Keratinocyte (primary cell): ENCODE data around the gene OR51M1. TPM values are rescaled to one million over a fixed set of nuclear protein-coding genes. Genes with fewer than 3 reads are reported as not detected.
"Not testable (repeated sequence)": the region's sequence is repeated elsewhere in the genome, so short reads cannot be mapped to it uniquely, and the experiment has no call there.

Experiments used
- DNase-seq: peaks from one replicate; pipeline ENCODE4 v3.0.0-alpha.2; 2011; ENCODE audit warnings: low read depth, missing footprints, low spot score
- FAIRE-seq: peaks from 2 replicates; lab custom pipeline; 2011; peaks lifted over from hg19 to GRCh38; lab: Jason Lieb, UNC
- H2AFZ ChIP-seq: 2 replicates; pipeline ENCODE4 v1.6.0; 2012; ENCODE audit warnings: low read length, control low read depth, inconsistent platforms; ENCODE audit not compliant: control insufficient read depth
- H3K27ac ChIP-seq: 2 replicates; pipeline ENCODE4 v1.5.1; 2011; ENCODE audit warnings: low read length; ENCODE audit not compliant: control insufficient read depth, insufficient read depth
- H3K27me3 ChIP-seq: 3 replicates; pipeline ENCODE4 v1.6.0; 2011; ENCODE audit warnings: low read length; ENCODE audit not compliant: control insufficient read depth, insufficient read depth; ENCODE audit errors: extremely low read depth
- H3K36me3 ChIP-seq, 2 experiments: 2 replicates in 1 of 2; 3 replicates in 1 of 2; pipeline ENCODE4 v1.5.1; 2011; ENCODE audit warnings: low read length in 2 of 2, mild to moderate bottlenecking in 1 of 2; ENCODE audit not compliant: control insufficient read depth in 2 of 2, insufficient read depth in 2 of 2; ENCODE audit errors: extremely low read depth in 1 of 2
- H3K4me1 ChIP-seq: 3 replicates; pipeline ENCODE4 v1.5.1; 2011; ENCODE audit warnings: low read length; ENCODE audit not compliant: control insufficient read depth, insufficient read depth; ENCODE audit errors: extremely low read depth
- H3K4me2 ChIP-seq: 3 replicates; pipeline ENCODE4 v1.6.0; 2011; ENCODE audit warnings: low read depth, low read length; ENCODE audit not compliant: control insufficient read depth, insufficient read depth; ENCODE audit errors: extremely low read depth
- H3K4me3 ChIP-seq, 3 experiments: fragments of 200-600 bp in 1 of 3; sonication (generic) in 1 of 3; 2 replicates in 2 of 3; 3 replicates in 1 of 3; pipeline ENCODE4 v1.5.1; 2011 to 2016; ENCODE audit warnings: low read length in 3 of 3, mild to moderate bottlenecking in 3 of 3, control low read depth in 2 of 3, inconsistent platforms in 1 of 3, low read depth in 1 of 3, mixed read lengths in 1 of 3, mixed run types in 1 of 3, moderate library complexity in 1 of 3; ENCODE audit not compliant: control insufficient read depth in 2 of 3, insufficient read depth in 2 of 3; ENCODE audit errors: extremely low read depth in 1 of 3
- H3K79me2 ChIP-seq: 2 replicates; pipeline ENCODE4 v1.6.0; 2012; ENCODE audit warnings: low read length; ENCODE audit not compliant: control insufficient read depth, insufficient read depth
- H3K9ac ChIP-seq: 3 replicates; pipeline ENCODE4 v1.6.0; 2011; ENCODE audit warnings: low read length; ENCODE audit not compliant: control insufficient read depth, insufficient read depth; ENCODE audit errors: extremely low read depth
- H3K9me1 ChIP-seq: 3 replicates; pipeline ENCODE4 v1.6.0; 2011; ENCODE audit warnings: low read length; ENCODE audit not compliant: control insufficient read depth, insufficient read depth; ENCODE audit errors: extremely low read depth
- H3K9me3 ChIP-seq: 2 replicates; pipeline ENCODE4 v1.5.1; 2012; ENCODE audit warnings: low read depth, low read length; ENCODE audit not compliant: control insufficient read depth
- H4K20me1 ChIP-seq: 3 replicates; pipeline ENCODE4 v1.6.0; 2011; ENCODE audit warnings: low read length; ENCODE audit not compliant: control insufficient read depth, insufficient read depth; ENCODE audit errors: extremely low read depth
- CTCF ChIP-seq, 3 experiments: IDR thresholded peaks in 1 of 3; conservative IDR thresholded peaks in 1 of 3; optimal IDR thresholded peaks in 1 of 3; 2 replicates in 2 of 3; 3 replicates in 1 of 3; pipeline versions ENCODE3 to v1.5.1; 2011; ENCODE audit warnings: low read length in 3 of 3, mild to moderate bottlenecking in 3 of 3, moderate library complexity in 2 of 3, control low read depth in 1 of 3, inconsistent platforms in 1 of 3; ENCODE audit not compliant: insufficient read depth in 2 of 3; ENCODE audit errors: extremely low read depth in 1 of 3
- EZH2 ChIP-seq: IDR thresholded peaks from one replicate; pipeline ENCODE4 v1.6.1; 2012; ENCODE audit warnings: inconsistent platforms, mild to moderate bottlenecking, low read length, moderate library complexity
- dilution Hi-C: fragments of 300-500 bp; cut with MboI; formaldehyde crosslinking; loops from one replicate; pipeline ENCODE4 v1.7.0; 2020; ENCODE audit warnings: low sequenced_read_pairs; ENCODE audit not compliant: extremely low pct_ligation_motif_present
- polyA plus RNA-seq, 5 experiments: library from polyadenylated mRNA; depleted of rRNA in 3 of 5; stranded (reverse) in 3 of 5; stranded (forward) in 1 of 5; unstranded in 1 of 5; fragments of >200 nt; gene quantifications; 1 replicate in 1 of 5; 2 replicates in 3 of 5; 3 replicates in 1 of 5; pipeline versions ENCODE4 v1.2.1 to v1.2.3, GENCODE V29; 2011 to 2012; ENCODE audit warnings: missing spikeins in 2 of 5, low read depth in 1 of 5, low replicate concordance in 1 of 5

The OR51M1 gene
- polyA plus RNA-seq, 1 donor (not counting 4 experiments of a cell fraction or from before 2014, with no cell fraction given) = not detected

- no peak within 1 kb of the TSS for H3K9ac ChIP-seq
- DNase-seq (no peak), FAIRE-seq (no peak)
- no peaks in the 10 kb centered on the region for H3K9me3 ChIP-seq
- dilution Hi-C loops = no loop called here
- no peaks in the 10 kb centered on the region for H4K20me1 ChIP-seq
- no peak within 1 kb of the TSS for H2AFZ ChIP-seq
- no peaks in the 10 kb centered on the region for H3K27me3 ChIP-seq
- H3K36me3 ChIP-seq = no peaks in the 10 kb centered on the region
- H3K27ac ChIP-seq = no peak within 1 kb of the TSS
- no peaks in the 10 kb centered on the region for H3K4me1 ChIP-seq
- no peak for TF ChIP-seq EZH2
- no peak for TF ChIP-seq CTCF (optimal IDR thresholded peaks at IDR 0.05 in 1 of 3, IDR thresholded peaks at IDR 0.05 in 1 of 3, conservative IDR thresholded peaks at IDR 0.05 in 1 of 3; ENCODE audit: extremely low read depth in 1 of 3, insufficient read depth in 2 of 3, low read length in 3 of 3)
- no peak within 1 kb of the TSS for H3K4me3 ChIP-seq
- no peaks in the 10 kb centered on the region for H3K9me1 ChIP-seq
- H3K79me2 ChIP-seq = no peaks in the 10 kb centered on the region
- no peak within 1 kb of the TSS for H3K4me2 ChIP-seq
Observed at GRCh38 chr11:5351208-5351607, 32.4 kb upstream of the OR51M1 start, which contains the start of gene OR51B6. OR51B6 (plus strand) TSS chr11:5351508; CDS start chr11:5351508, 0 bp downstream.

- H3K9me3 ChIP-seq, H3K27ac ChIP-seq, dilution Hi-C loops, DNase-seq, H4K20me1 ChIP-seq, FAIRE-seq, H3K9me1 ChIP-seq, H3K27me3 ChIP-seq, H3K4me3 ChIP-seq, H2AFZ ChIP-seq, H3K4me1 ChIP-seq, H3K9ac ChIP-seq, H3K79me2 ChIP-seq, H3K36me3 ChIP-seq, H3K4me2 ChIP-seq: not testable (repeated sequence)
Observed at GRCh38 chr11:5356031-5356430, 27.6 kb upstream of the OR51M1 start.

GRCh38 chr11:5362017-5362625, 21.5 kb upstream of the OR51M1 start:
- FAIRE-seq = no peak

More at GRCh38 chr11:5362017-5362625, 21.5 kb upstream of the OR51M1 start:
- Histone ChIP-seq H3K27me3 (no peaks in the 10 kb centered on the region), H3K9me1 (no peaks in the 10 kb centered on the region), H3K27ac (no peak overlapping the region), H3K79me2 (no peaks in the 10 kb centered on the region), H3K9ac (no peak overlapping the region), H3K36me3 (no peaks in the 10 kb centered on the region), H2AFZ (no peak overlapping the region), H3K4me2 (no peak overlapping the region), H4K20me1 (no peaks in the 10 kb centered on the region), H3K9me3 (no peaks in the 10 kb centered on the region), H3K4me3 (no peak overlapping the region), H3K4me1 (no peaks in the 10 kb centered on the region)
- TF ChIP-seq CTCF (optimal IDR thresholded peaks at IDR 0.05 in 1 of 3, IDR thresholded peaks at IDR 0.05 in 1 of 3, conservative IDR thresholded peaks at IDR 0.05 in 1 of 3; ENCODE audit: extremely low read depth in 1 of 3, insufficient read depth in 2 of 3, low read length in 3 of 3) = no peak
- TF ChIP-seq EZH2 = no peak
- DNase-seq = no peak
- dilution Hi-C loops = no loop called here
